ENCODE measurements around the gene EFHD1.
"Not testable (repeated sequence)": the region's sequence is repeated elsewhere in the genome, so short reads cannot be mapped to it uniquely, and the experiment has no call there.

Gene EFHD1

GRCh38 chr2:232687382-232688160, 54.2 kb downstream of the EFHD1 start:
- no peak for DNase-seq (ENCODE audit: low spot score)
- in situ Hi-C loops (cut with MboI; ENCODE audit: low pct_unique_long_range_greater_than_20kb, low sequenced_read_pairs, unreplicated experiment): no loop called here
- TF ChIP-seq CTCF (IDR thresholded peaks at IDR 0.05; ENCODE audit: extremely low read depth, insufficient read depth, missing control alignments): no peak

- DNase-seq (ENCODE audit: low spot score): no peak
- in situ Hi-C loops (cut with MboI; ENCODE audit: low pct_unique_long_range_greater_than_20kb, low sequenced_read_pairs, unreplicated experiment): no loop called here
Measured at GRCh38 chr2:232688201-232688600, 54.8 kb downstream of the EFHD1 start.

GRCh38 chr2:232689152-232689910, 55.9 kb downstream of the EFHD1 start:
- in situ Hi-C loops (cut with MboI; ENCODE audit: low pct_unique_long_range_greater_than_20kb, low sequenced_read_pairs, unreplicated experiment): no loop called here
- no peak for DNase-seq (ENCODE audit: low spot score)
- TF ChIP-seq CTCF (IDR thresholded peaks at IDR 0.05; ENCODE audit: extremely low read depth, insufficient read depth, missing control alignments): no peak

More at GRCh38 chr2:232688201-232688600, 54.8 kb downstream of the EFHD1 start:
- no peak for TF ChIP-seq CTCF (IDR thresholded peaks at IDR 0.05; ENCODE audit: extremely low read depth, insufficient read depth, missing control alignments)

- DNase-seq (ENCODE audit: low spot score); in situ Hi-C loops (cut with MboI; ENCODE audit: low pct_unique_long_range_greater_than_20kb, low sequenced_read_pairs, unreplicated experiment): not testable (repeated sequence)
Measured at GRCh38 chr2:232691117-232691516, 57.7 kb downstream of the EFHD1 start.

- TF ChIP-seq CTCF (IDR thresholded peaks at IDR 0.05; ENCODE audit: extremely low read depth, insufficient read depth, missing control alignments): no peak
- in situ Hi-C loops (cut with MboI; ENCODE audit: low pct_unique_long_range_greater_than_20kb, low sequenced_read_pairs, unreplicated experiment): no loop called here
- DNase-seq (ENCODE audit: low spot score): no peak
Measured at GRCh38 chr2:232693344-232693743, 59.9 kb downstream of the EFHD1 start.

- in situ Hi-C loops (cut with MboI; ENCODE audit: low pct_unique_long_range_greater_than_20kb, low sequenced_read_pairs, unreplicated experiment): no loop called here
- no peak for TF ChIP-seq CTCF (IDR thresholded peaks at IDR 0.05; ENCODE audit: extremely low read depth, insufficient read depth, missing control alignments)
- no peak for DNase-seq (ENCODE audit: low spot score)
Measured at GRCh38 chr2:232696609-232697058, 63.2 kb downstream of the EFHD1 start.

Measured in GM13977 (cell line).